Epithelial cell of esophagus (primary cell): ENCODE measurements around the gene STARD3NL.

Experiments used
- DNase-seq: peaks from one replicate; pipeline ENCODE4 v3.0.0; 2010; ENCODE audit warnings: low read depth
- H3K4me3 ChIP-seq: 2 replicates; pipeline ENCODE4 v1.5.1; 2011; ENCODE audit warnings: mild to moderate bottlenecking, low read length, control low read depth
- CTCF ChIP-seq: IDR thresholded peaks from 2 replicates; pipeline ENCODE4 v1.5.1; 2011; ENCODE audit warnings: low read depth, mild to moderate bottlenecking, low read length, control low read depth, inconsistent platforms; ENCODE audit not compliant: insufficient read depth; ENCODE audit errors: missing control alignments

STARD3NL gene

GRCh38 chr7:38190011-38190410, 12.0 kb downstream of the STARD3NL start:
- no peak overlapping the region for H3K4me3 ChIP-seq
- DNase-seq: peak; percentile 46
- no peak for TF ChIP-seq CTCF

- DNase-seq: no peak
- no peak overlapping the region for H3K4me3 ChIP-seq
- TF ChIP-seq CTCF: no peak
Observed at GRCh38 chr7:38191791-38192190, 13.7 kb downstream of the STARD3NL start.

GRCh38 chr7:38192327-38192726, 14.3 kb downstream of the STARD3NL start:
- H3K4me3 ChIP-seq: no peak overlapping the region
- TF ChIP-seq CTCF: no peak
- DNase-seq: no peak

GRCh38 chr7:38195804-38196595, 18.0 kb downstream of the STARD3NL start:
- no peak for TF ChIP-seq CTCF
- DNase-seq: peak; percentile 60
- H3K4me3 ChIP-seq: no peak overlapping the region

GRCh38 chr7:38198366-38198765, 20.3 kb downstream of the STARD3NL start:
- no peak for DNase-seq
- TF ChIP-seq CTCF: no peak
- no peak overlapping the region for H3K4me3 ChIP-seq

- H3K4me3 ChIP-seq: no peak overlapping the region
- TF ChIP-seq CTCF: no peak
- DNase-seq: no peak
Observed at GRCh38 chr7:38199154-38199553, 21.1 kb downstream of the STARD3NL start.

GRCh38 chr7:38199782-38200181, 21.7 kb downstream of the STARD3NL start:
- DNase-seq: no peak
- no peak for TF ChIP-seq CTCF
- no peak overlapping the region for H3K4me3 ChIP-seq
